Mucosa of gallbladder (tissue), 1 donor: ENCODE measurements around the gene ADGRG1. TPM values are rescaled to one million over a fixed set of nuclear protein-coding genes. Genes with fewer than 3 reads are reported as not detected.
"Not testable (repeated sequence)": the region's sequence is repeated elsewhere in the genome, so short reads cannot be mapped to it uniquely, and the experiment has no call there.

Experiments used
- DNase-seq: peaks from one replicate; pipeline ENCODE4 v3.0.0-alpha.2; 2020; ENCODE audit warnings: low spot score
- total RNA-seq: library from RNA; stranded (reverse); gene quantifications from one replicate; pipeline ENCODE4 v1.2.1, GENCODE V29; 2021
- donor health status: DM: no; HTN: no; CAD: no.

ADGRG1 gene
- total RNA-seq, 1 donor from 2014 or later, result 312 TPM

- no peak for DNase-seq
Observed at GRCh38 chr16:57666353-57667047, 38.1 kb downstream of the ADGRG1 start.

GRCh38 chr16:57667048-57667525, 38.7 kb downstream of the ADGRG1 start:
- no peak for DNase-seq

DNA sequence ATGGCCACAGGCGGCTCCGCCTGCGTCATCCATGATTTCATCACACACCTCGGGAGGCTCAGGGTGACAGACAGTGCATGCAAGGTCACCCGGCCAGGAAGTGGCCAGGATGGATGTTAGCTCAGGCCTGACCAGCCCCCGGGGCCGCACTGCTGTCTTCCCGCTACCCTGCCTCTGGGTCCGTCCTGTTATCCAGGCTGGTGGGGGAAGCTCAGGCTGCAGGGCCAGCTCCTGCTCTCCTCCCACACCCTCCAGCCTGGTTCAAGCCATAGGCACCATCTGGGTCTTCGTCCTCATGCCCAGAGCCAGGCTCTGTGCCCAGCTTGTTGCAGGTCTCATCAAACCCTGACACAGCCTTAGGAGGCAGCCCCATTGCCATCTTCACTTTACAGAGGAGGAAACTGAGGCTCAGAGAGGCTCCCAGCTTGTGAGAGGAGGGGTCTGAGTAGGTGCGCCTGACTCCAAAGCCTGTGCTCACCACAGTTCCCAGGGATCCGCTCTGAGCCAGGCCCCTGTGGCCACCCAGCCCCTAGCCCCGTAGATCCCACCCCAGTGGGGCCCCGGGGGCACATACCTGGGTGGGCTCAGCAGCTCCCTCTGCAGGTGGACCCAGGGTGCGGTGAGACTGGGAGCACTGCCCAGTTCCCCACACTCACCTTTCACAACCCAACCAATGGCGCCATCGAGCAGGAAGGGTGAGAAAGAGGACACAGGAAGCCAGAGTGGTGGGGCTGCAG, 39.3 kb downstream of the ADGRG1 start:
- DNase-seq, result no peak

GRCh38 chr16:57668263-57668571, 39.8 kb downstream of the ADGRG1 start, which contains the start of gene ADGRG3:
ADGRG3 (plus strand) TSS chr16:57668306; CDS start chr16:57668348, 42 bp downstream.
- no peak for DNase-seq

DNA sequence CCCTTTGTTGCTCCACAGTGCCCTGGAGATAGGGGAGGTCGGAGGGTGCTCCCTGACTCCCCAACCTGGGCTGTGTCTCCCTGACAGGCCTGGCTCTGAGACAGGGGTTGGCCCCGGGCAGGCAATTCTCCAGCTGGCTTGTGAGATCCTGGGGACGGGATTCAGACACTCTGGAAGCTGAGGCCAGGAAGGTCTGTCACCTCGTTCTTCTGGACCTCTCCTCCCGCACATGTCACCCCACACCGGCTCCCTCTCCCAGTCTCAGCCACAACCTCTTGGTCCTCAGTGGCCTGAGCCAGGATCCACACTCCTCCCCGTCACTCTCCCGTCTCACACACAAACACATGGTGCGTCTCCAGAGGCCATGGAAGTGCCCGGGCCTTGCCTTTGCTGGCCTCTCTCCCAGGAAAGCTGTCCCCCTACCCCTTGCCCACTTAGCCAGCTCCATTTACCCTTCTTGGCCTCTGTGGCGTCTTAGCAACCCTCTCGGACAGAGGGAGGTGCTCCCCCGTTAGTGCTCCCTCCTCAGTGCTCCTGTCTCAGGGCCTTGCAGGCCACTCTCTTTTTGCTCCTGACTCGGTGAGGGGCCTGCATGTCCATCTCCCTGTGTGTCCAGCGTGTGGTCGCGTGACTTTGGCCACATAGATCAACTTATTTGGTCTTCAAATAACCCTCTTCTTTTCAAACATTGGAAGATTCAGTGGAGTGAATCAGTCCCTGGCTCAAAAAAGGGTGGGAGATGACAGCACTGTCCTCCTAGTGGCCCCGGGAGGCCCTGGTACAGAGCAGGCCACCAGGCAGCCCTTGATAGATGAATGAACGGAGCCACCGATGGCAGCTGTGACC, 40.4 kb downstream of the ADGRG1 start:
- no peak for DNase-seq

- DNase-seq, result no peak
Observed at GRCh38 chr16:57669476-57670162, 41.2 kb downstream of the ADGRG1 start.

DNA sequence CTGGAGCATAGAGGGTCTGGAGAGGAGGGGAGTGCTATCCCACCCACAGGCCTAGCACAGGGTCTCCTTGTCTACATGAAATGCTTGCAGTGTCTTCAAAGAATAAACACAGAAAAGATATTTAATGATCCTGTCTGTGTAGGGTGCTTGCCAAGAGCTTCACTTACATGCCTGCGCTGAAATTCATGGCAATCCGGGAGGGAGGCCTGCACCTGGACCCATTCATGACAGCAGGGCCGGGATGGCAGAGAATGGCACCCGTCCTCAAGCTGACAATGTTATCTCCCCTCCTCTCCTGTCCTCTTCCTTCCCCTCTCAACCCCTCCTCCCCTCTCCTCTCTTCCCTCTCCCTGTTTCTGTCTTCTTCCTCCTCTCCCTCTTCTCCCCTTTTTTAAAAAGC, 41.8 kb downstream of the ADGRG1 start:
- DNase-seq, result no peak

DNA sequence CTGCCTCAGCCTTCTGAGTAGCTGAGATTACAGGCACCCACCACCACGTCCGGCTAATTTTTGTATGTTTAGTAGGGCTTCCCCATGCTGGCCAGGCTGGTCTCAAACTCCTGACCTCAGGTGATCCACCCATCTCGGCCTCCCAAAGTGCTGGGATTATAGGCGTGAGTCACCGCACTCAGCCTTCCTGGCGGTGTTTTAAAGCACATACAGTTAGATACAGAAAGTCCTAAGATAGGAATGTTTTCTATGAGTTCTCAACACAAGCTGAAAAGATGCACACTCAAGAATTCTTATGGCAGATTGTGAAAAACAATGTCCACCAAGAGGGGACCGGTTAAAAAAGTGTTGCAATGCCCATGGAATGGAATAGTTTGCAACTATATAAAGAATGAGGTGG, 43.0 kb downstream of the ADGRG1 start:
- not testable (repeated sequence) for DNase-seq

DNA sequence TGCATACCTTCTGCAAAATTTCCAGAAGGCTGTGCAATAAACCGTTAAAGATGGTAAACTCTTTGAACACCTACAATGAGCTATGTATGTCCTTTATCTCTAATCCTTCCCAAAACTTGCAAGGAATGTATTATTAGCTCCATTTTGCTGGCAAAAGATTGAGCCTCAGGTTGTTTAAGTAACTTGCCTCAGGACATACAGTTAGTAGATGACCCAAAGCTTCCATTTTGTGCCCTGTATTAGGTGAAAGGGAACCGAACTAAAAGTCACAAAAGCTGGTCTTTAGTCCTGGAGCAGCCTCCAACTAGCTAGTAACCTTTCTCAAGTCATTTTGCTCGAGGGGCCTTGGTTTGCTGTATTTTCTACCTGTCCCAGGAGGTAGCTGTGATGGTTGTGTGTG, 44.0 kb downstream of the ADGRG1 start:
- no peak for DNase-seq

DNA sequence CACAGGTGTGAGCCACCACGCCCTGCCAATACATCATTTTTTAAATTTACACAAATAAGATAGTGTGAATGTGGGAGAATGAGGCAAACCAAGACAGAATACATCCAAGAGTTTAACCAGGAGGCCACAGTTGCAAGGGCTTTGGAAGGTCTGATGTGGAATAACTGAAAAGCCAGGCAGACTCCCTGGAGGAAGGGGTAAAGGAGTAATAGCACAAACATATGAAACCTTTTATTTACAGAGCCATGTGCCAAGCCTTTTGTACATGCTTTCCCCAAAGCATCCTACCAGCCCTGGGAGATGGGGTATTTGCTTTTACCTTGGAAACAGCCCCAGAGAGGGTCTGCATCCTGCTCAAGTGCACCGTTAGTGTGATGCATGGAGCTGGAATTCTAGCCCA, 44.4 kb downstream of the ADGRG1 start:
- DNase-seq, result no peak

GRCh38 chr16:57675741-57676551, 47.5 kb downstream of the ADGRG1 start:
- no peak for DNase-seq

- DNase-seq, result no peak
Observed at GRCh38 chr16:57676553-57677085, 48.2 kb downstream of the ADGRG1 start.

GRCh38 chr16:57677622-57678369, 49.4 kb downstream of the ADGRG1 start:
- peak; percentile 19 for DNase-seq

DNA sequence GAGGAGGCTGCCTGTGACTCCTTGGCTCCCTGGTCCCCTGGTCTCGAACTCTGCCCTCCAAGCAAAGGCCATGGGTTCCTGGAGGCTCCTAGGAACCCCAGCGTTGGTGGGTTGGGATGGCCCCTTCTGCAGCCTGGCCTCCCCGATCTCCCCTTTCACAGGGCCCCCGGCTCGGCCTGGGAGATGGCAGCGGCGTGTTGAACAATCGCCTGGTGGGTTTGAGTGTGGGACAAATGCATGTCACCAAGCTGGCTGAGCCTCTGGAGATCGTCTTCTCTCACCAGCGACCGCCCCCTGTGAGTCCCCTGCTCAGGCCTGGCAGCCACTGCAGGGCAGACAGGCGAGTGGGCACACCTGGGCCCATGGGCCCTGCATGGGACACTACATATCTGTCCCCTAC, 50.6 kb downstream of the ADGRG1 start:
- no peak for DNase-seq

GRCh38 chr16:57679767-57680482, 51.5 kb downstream of the ADGRG1 start:
- DNase-seq, result no peak

- no peak for DNase-seq
Observed at GRCh38 chr16:57680842-57681375, 52.5 kb downstream of the ADGRG1 start.

- DNase-seq, result no peak
Observed at GRCh38 chr16:57681950-57682728, 53.7 kb downstream of the ADGRG1 start.
